H9 (cell line): Measurements from ENCODE around the gene CALR3. TPM values are rescaled to one million over a fixed set of nuclear protein-coding genes. Genes with fewer than 3 reads are reported as not detected.

ENCODE experiments used
- DNase-seq: peaks from one replicate; pipeline ENCODE4 v3.0.0-alpha.2; 2017
- H2AFZ ChIP-seq: one replicate; pipeline ENCODE4 v1.6.1; 2013; ENCODE audit warnings: mild to moderate bottlenecking, low read length, control low read depth, moderate library complexity
- H2AK5ac ChIP-seq: 2 replicates; pipeline ENCODE4 v1.6.1; 2013; ENCODE audit warnings: low read length, control low read depth, mixed read lengths; ENCODE audit not compliant: insufficient read length
- H2BK120ac ChIP-seq: one replicate; pipeline ENCODE4 v1.6.1; 2013; ENCODE audit warnings: low read depth, mild to moderate bottlenecking, low read length, control low read depth, inconsistent platforms; ENCODE audit not compliant: poor library complexity, severe bottlenecking
- H2BK12ac ChIP-seq: 2 replicates; pipeline ENCODE4 v1.6.1; 2013; ENCODE audit warnings: low read length, control low read depth, mixed read lengths, low read depth; ENCODE audit not compliant: insufficient read length
- H2BK15ac ChIP-seq: 2 replicates; pipeline ENCODE4 v1.6.1; 2013; ENCODE audit warnings: low read depth, low read length, control low read depth
- H2BK20ac ChIP-seq: one replicate; pipeline ENCODE4 v1.6.1; 2013; ENCODE audit warnings: low read depth, mild to moderate bottlenecking, low read length, control low read depth, inconsistent platforms; ENCODE audit not compliant: poor library complexity, severe bottlenecking
- H2BK5ac ChIP-seq: 2 replicates; pipeline ENCODE4 v1.6.1; 2013; ENCODE audit warnings: low read length, control low read depth, mixed read lengths; ENCODE audit not compliant: insufficient read length
- H3K14ac ChIP-seq: 2 replicates; pipeline ENCODE4 v1.6.1; 2013; ENCODE audit warnings: low read length, control low read depth; ENCODE audit not compliant: insufficient read depth
- H3K18ac ChIP-seq: 2 replicates; pipeline ENCODE4 v1.6.1; 2013; ENCODE audit warnings: low read depth, mild to moderate bottlenecking, mixed read lengths, low read length, control low read depth; ENCODE audit not compliant: insufficient read length
- H3K23ac ChIP-seq: 2 replicates; pipeline ENCODE4 v1.6.1; 2013; ENCODE audit warnings: low read length, control low read depth, mixed read lengths, low read depth; ENCODE audit not compliant: insufficient read length
- H3K23me2 ChIP-seq: 2 replicates; pipeline ENCODE4 v1.6.1; 2013; ENCODE audit warnings: low read depth, mild to moderate bottlenecking, mixed read lengths, low read length, control low read depth; ENCODE audit not compliant: insufficient read length, poor library complexity, severe bottlenecking
- H3K27ac ChIP-seq: 2 replicates; pipeline ENCODE4 v1.5.1; 2013; ENCODE audit warnings: low read length, control low read depth, mixed read lengths, low read depth; ENCODE audit not compliant: insufficient read length
- H3K27me3 ChIP-seq: 2 replicates; pipeline ENCODE4 v1.6.1; 2013; ENCODE audit warnings: low read length, control low read depth, inconsistent platforms; ENCODE audit not compliant: insufficient read depth
- H3K4ac ChIP-seq: 2 replicates; pipeline ENCODE4 v1.6.1; 2013; ENCODE audit warnings: low read depth, mild to moderate bottlenecking, control low read depth, inconsistent platforms, low read length, moderate library complexity
- H3K4me1 ChIP-seq: 2 replicates; pipeline ENCODE4 v1.6.1; 2013; ENCODE audit warnings: low read length, control low read depth, inconsistent platforms; ENCODE audit not compliant: insufficient read depth
- H3K4me2 ChIP-seq: 2 replicates; pipeline ENCODE4 v1.6.1; 2013; ENCODE audit warnings: low read length, control low read depth, mixed read lengths; ENCODE audit not compliant: insufficient read length, insufficient read depth
- H3K56ac ChIP-seq: 2 replicates; pipeline ENCODE4 v1.6.1; 2013; ENCODE audit warnings: low read depth, mild to moderate bottlenecking, mixed read lengths, low read length, control low read depth; ENCODE audit not compliant: insufficient read length
- H3K79me1 ChIP-seq: 2 replicates; pipeline ENCODE4 v1.6.1; 2013; ENCODE audit warnings: low read depth, mild to moderate bottlenecking, moderate library complexity, low read length, control low read depth, inconsistent platforms; ENCODE audit not compliant: insufficient read depth, poor library complexity, severe bottlenecking
- H3K79me2 ChIP-seq: 2 replicates; pipeline ENCODE4 v1.6.1; 2013; ENCODE audit warnings: low read length, control low read depth, inconsistent platforms; ENCODE audit not compliant: insufficient read depth
- H3K9ac ChIP-seq: 2 replicates; pipeline ENCODE4 v1.6.1; 2013; ENCODE audit warnings: low read length, control low read depth, mixed read lengths; ENCODE audit not compliant: insufficient read length; ENCODE audit errors: extremely low read depth
- H3K9me3 ChIP-seq: one replicate; pipeline ENCODE4 v1.6.1; 2013; ENCODE audit warnings: low read depth, low read length, inconsistent platforms; ENCODE audit not compliant: control insufficient read depth
- H3T11ph ChIP-seq: one replicate; pipeline ENCODE4 v1.6.1; 2013; ENCODE audit warnings: mild to moderate bottlenecking, low read length, control low read depth, inconsistent platforms
- H4K20me1 ChIP-seq: one replicate; pipeline ENCODE4 v1.6.1; 2013; ENCODE audit not compliant: control insufficient read depth, insufficient read length, insufficient read depth
- H4K5ac ChIP-seq: 2 replicates; pipeline ENCODE4 v1.6.1; 2013; ENCODE audit warnings: low read depth, mild to moderate bottlenecking, mixed read lengths, low read length, control low read depth; ENCODE audit not compliant: insufficient read length
- H4K8ac ChIP-seq: replicated peaks from 2 replicates; pipeline ENCODE4 v1.6.1; 2013; ENCODE audit warnings: low read length, control low read depth, mixed read lengths, low read depth; ENCODE audit not compliant: insufficient read length
- H4K91ac ChIP-seq: 2 replicates; pipeline ENCODE4 v1.6.1; 2013; ENCODE audit warnings: low read depth, mild to moderate bottlenecking, moderate library complexity, mixed read lengths, low read length, control low read depth; ENCODE audit not compliant: insufficient read length
- H3K27ac Mint-ChIP-seq, 3 experiments: 2 replicates in 2 of 3; 3 replicates in 1 of 3; pipeline ENCODE4 v1.8.0; 2020 to 2021; ENCODE audit warnings: mixed read lengths in 3 of 3, mild to moderate bottlenecking in 1 of 3, moderate library complexity in 1 of 3
- H3K27me3 Mint-ChIP-seq: 2 replicates; pipeline ENCODE4 v1.8.0; 2021; ENCODE audit warnings: low read depth, mild to moderate bottlenecking, moderate library complexity, mixed read lengths
- H3K36me3 Mint-ChIP-seq, 3 experiments: 2 replicates in 2 of 3; 3 replicates in 1 of 3; pipeline ENCODE4 v1.8.0; 2020 to 2021; ENCODE audit warnings: low read depth in 3 of 3, mixed read lengths in 3 of 3; ENCODE audit not compliant: insufficient read depth in 1 of 3
- H3K4me1 Mint-ChIP-seq, 2 experiments: 2 replicates each; pipeline ENCODE4 v1.8.0; 2020; ENCODE audit warnings: mixed read lengths in 2 of 2
- H3K4me3 Mint-ChIP-seq, 2 experiments: 2 replicates in 1 of 2; 3 replicates in 1 of 2; pipeline ENCODE4 v1.8.0; 2020 to 2021; ENCODE audit warnings: mild to moderate bottlenecking in 2 of 2, mixed read lengths in 2 of 2, moderate library complexity in 1 of 2
- H3K9me3 Mint-ChIP-seq, 2 experiments: 2 replicates in 1 of 2; 3 replicates in 1 of 2; pipeline ENCODE4 v1.8.0; 2020; ENCODE audit warnings: mild to moderate bottlenecking in 2 of 2, mixed read lengths in 2 of 2, moderate library complexity in 1 of 2
- CTCF ChIP-seq: fragments of 200-600 bp; sonication (generic); conservative IDR thresholded peaks from 3 replicates; pipeline ENCODE4 v1.8.0; 2021; ENCODE audit warnings: antibody characterized with exemption, mild to moderate bottlenecking
- WGBS: extraction: QIAGEN DNeasy Blood & Tissue Kit; methylation state at CpG from one replicate; pipeline ENCODE4 v1.1.7; 2013; ENCODE audit warnings: missing lambda C conversion rate, low lambda C conversion rate, mixed read lengths; ENCODE audit not compliant: insufficient read length; ENCODE audit errors: extremely low coverage; 5-methylcytosine and 5-hydroxymethylcytosine counted together
- total RNA-seq: library from RNA; stranded (reverse); gene quantifications from 2 replicates; pipeline ENCODE4 v1.2.1, GENCODE V29; 2021

The CALR3 gene
- total RNA-seq, 1 experiment from 2014 or later, result 0.44 TPM

- TF ChIP-seq CTCF, result no peak
- H2AK5ac ChIP-seq, result no peak overlapping the region
- no peak overlapping the region for H3T11ph ChIP-seq
- peak overlapping the region; percentile 91 to 96 for H3K4me3 Mint-ChIP-seq
- H3K14ac ChIP-seq, result peak overlapping the region; percentile 71
- no peak overlapping the region for H2BK5ac ChIP-seq
- H3K23me2 ChIP-seq, result peaks cover 13% of the 10 kb centered on the region
- H2BK15ac ChIP-seq, result peak overlapping the region; percentile 87; the same call in 1 of the 2 replicates
- H2BK120ac ChIP-seq, result no peak overlapping the region
- H3K27me3 ChIP-seq, result no peaks in the 10 kb centered on the region
- H4K20me1 ChIP-seq, result no peaks in the 10 kb centered on the region
- no peak overlapping the region for H4K91ac ChIP-seq
- WGBS, result no CpG with 5 or more reads among the region's 29 CpGs
- H3K9me3 Mint-ChIP-seq, result no peaks in the 10 kb centered on the region
- H3K4me2 ChIP-seq, result peak overlapping the region; percentile 95
- peaks cover 16% of the 10 kb centered on the region for H3K79me1 ChIP-seq
- H3K56ac ChIP-seq, result no peak overlapping the region
- peaks cover 13 to 16% of the 10 kb centered on the region in 2 experiments for H3K4me1 Mint-ChIP-seq
- no peak overlapping the region for H4K5ac ChIP-seq
- peaks cover 29 to 50% (median 47%) of the 10 kb centered on the region in 3 experiments; a peak in 6 of 7 replicates for H3K36me3 Mint-ChIP-seq
- no peaks in the 10 kb centered on the region; the same call in 1 of the 2 replicates for H3K4me1 ChIP-seq
- peak overlapping the region; percentile 62 to 85 (median 67) for H3K27ac Mint-ChIP-seq
- no peaks in the 10 kb centered on the region for H3K9me3 ChIP-seq
- no peak overlapping the region for H3K23ac ChIP-seq
- no peak overlapping the region for H3K18ac ChIP-seq
- DNase-seq, result no peak
- H2BK20ac ChIP-seq, result no peak overlapping the region
- H3K27ac ChIP-seq, result no peak overlapping the region
- no peak overlapping the region for H3K4ac ChIP-seq
- H4K8ac ChIP-seq, result no peak overlapping the region
- peak overlapping the region; percentile 83 for H3K9ac ChIP-seq
- no peak overlapping the region for H2AFZ ChIP-seq
- no peaks in the 10 kb centered on the region for H3K27me3 Mint-ChIP-seq
- no peak overlapping the region for H2BK12ac ChIP-seq
- H3K79me2 ChIP-seq, result peaks cover 38% of the 10 kb centered on the region; the same call in 1 of the 2 replicates
Measured at GRCh38 chr19:16541526-16542044, 45.6 kb upstream of the CALR3 start.
